Stimulated activated CD4-positive, alpha-beta T cell treated with anti-CD3 and anti-CD28 coated beads, Interleukin-12 subunit alpha, Interleukin-12 subunit beta, amount 100 ng/mL, for 4 hours (primary cell): ENCODE data around the gene PIK3C2G.

Experiments
- DNase-seq: peaks from one replicate; pipeline ENCODE4 v3.0.0-alpha.2; 2020

PIK3C2G gene

GRCh38 chr12:18355429-18355828 lies 94.1 kb downstream of the PIK3C2G start:
- no peak for DNase-seq

GRCh38 chr12:18358077-18358476 lies 96.8 kb downstream of the PIK3C2G start:
- DNase-seq, result no peak

DNA sequence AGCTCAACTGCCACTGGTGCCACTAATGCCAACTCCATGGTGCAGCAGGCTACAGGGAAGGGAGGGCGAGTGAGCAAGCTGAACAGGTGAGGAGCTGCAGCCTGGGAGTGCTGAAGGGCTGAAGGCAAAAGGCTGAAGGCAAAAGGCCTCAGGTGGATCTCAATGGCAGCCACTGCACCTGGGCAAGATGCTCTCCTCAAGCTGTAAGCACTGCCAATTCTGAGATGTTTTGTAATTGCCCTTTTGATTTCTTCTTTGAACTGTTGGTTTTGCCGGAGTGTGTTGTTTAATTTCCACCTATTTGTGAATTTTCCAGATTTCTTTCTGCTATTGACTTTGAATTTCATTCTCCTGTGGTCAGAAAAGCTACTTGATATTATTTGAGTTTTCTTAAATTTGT lies 97.6 kb downstream of the PIK3C2G start:
- DNase-seq, result no peak

GRCh38 chr12:18361433-18361832 lies 100.1 kb downstream of the PIK3C2G start:
- no peak for DNase-seq

GRCh38 chr12:18363321-18363720 lies 102.0 kb downstream of the PIK3C2G start:
- no peak for DNase-seq

- no peak for DNase-seq
Observed at GRCh38 chr12:18368594-18368993, 107.3 kb downstream of the PIK3C2G start.

DNA sequence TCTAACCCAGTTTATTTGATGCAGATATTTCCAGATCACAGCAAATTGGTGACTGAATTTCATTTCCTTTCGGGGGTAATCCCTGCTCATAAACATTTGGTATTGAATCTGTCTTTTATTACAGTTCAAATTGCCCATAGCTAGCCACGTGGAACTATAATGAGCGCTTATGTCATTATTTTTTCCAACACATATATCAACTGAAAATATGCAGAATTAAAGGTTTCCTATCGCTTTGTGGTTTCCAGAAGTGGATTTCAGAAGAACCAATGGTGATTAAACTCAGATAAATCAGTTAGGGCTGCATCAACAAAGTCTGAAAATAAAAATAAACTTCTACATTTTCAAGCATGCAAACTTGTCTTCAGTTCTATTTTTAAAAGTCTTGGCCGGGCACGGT lies 111.9 kb downstream of the PIK3C2G start:
- DNase-seq, result no peak

DNA sequence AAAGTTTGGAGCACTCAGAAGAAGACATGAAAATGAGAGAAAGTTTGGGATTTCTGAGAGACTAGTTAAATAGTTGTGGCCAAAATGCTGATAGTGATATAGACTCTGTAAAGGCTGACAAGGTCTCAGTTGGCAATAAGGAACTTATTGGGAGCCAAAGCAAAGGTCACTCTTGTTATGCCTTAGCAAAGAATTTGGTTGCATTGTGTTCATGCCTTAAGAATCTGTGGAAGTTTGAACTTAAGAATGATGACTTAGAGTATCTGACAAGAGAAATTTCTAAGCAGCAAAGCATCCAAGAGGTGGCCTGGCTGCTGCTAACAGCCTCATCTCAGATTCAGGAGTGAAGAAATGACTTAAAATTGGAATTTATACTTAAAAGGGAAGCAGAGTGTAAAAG lies 113.8 kb downstream of the PIK3C2G start:
- no peak for DNase-seq

GRCh38 chr12:18375583-18375982 lies 114.3 kb downstream of the PIK3C2G start:
- no peak for DNase-seq

GRCh38 chr12:18382236-18382885 lies 121.0 kb downstream of the PIK3C2G start:
- no peak for DNase-seq

- no peak for DNase-seq
Observed at GRCh38 chr12:18383203-18383602, 121.9 kb downstream of the PIK3C2G start.

- DNase-seq, result no peak
Observed at GRCh38 chr12:18387706-18388105, 126.4 kb downstream of the PIK3C2G start.

GRCh38 chr12:18389820-18390219 lies 128.5 kb downstream of the PIK3C2G start:
- DNase-seq, result no peak

GRCh38 chr12:18391151-18391550 lies 129.8 kb downstream of the PIK3C2G start:
- DNase-seq, result no peak

DNA sequence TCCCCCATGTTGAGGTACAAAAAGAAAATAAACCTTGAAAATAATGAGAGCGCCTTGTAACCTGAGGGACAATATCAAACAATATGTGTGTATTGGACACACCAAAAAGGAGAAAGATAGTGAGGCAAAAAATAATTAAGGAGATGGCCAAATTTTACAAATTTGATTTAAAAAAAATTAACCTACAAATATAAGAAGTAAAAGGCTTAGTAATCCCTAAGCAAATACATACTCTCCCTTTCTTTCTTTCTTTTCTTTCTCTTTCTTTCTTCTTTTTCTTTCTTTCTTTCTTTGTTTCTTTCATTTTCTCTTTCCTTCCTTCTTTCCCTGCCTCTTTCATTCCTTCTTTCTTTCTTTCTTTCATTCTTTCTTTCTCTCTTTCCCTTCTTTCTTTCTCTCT lies 133.4 kb downstream of the PIK3C2G start:
- DNase-seq, result no peak

- DNase-seq, result no peak
Observed at GRCh38 chr12:18400186-18400585, 138.9 kb downstream of the PIK3C2G start.

DNA sequence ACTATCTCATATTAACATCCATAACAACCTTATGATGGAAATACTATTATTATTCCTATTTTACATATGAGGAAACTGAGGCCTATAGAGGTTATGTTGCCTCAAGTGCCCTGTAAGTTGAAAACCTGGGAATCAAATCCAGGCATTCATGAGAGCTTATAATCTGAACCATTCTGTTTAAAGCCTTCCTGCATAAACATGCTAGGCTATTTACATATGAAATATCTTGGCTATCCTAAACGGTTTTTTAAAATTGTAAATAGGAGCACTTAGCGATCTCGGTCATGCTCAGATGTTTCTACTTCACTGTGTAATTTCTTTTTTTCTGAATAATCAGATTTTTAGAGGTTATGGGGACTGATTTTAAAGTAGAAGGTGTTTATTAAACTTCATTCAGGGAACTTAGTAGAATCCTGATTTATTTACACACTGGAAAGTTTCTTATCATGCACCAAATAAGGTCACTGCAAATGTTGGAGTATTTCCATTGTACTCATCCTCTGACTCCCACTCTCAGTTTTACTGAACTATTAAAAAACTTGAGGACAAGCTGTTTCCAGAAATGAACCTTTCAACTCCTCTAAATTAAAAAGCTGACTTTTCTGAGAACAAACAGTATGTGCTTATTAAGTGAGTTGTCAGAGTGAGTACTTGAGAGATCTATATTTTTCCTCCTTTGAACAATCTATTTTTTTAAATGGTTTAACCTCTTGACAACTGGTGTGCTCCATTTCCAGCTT lies 141.7 kb downstream of the PIK3C2G start:
- DNase-seq, result no peak

- no peak for DNase-seq
Observed at GRCh38 chr12:18411453-18411852, 150.1 kb downstream of the PIK3C2G start.

- no peak for DNase-seq
Observed at GRCh38 chr12:18414671-18415070, 153.4 kb downstream of the PIK3C2G start.

GRCh38 chr12:18415227-18415626 lies 153.9 kb downstream of the PIK3C2G start:
- DNase-seq, result no peak

DNA sequence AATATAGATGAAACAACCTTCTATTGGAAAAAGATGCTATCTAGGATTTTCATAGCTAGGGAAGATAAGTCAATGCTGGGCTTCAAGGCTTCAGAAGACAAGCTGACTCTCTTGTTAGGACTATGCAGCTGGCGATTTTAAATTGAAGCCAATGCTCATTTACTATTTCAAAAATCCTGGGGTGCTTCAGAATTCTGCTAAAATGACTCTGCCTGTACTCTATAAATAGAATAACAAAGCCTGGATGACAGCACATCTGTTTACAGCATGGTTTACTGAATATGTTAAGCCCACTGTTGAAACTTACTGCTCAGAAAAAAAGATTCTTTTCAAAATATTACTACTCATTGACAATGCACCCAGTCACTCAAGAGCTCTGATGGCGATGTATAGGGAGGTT lies 155.1 kb downstream of the PIK3C2G start:
- DNase-seq, result no peak

DNA sequence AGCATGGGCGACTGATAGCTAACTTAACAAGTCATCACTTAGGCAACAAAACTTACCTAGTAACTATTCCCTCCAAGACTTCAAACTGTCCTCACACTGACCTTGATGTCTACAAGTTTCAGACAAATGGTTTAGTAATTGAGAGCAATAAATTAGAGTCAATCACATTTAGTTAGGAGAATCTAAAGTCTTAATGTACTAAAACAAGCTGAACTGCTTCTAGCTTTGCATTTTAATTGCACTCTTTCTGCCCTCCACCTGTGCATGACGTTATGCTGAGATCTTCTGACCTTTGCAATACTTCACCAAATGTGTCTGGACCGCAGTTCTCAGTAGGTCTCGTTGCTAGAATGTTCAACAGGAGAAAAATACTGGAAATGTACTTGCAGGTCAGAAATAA lies 158.0 kb downstream of the PIK3C2G start:
- no peak for DNase-seq

DNA sequence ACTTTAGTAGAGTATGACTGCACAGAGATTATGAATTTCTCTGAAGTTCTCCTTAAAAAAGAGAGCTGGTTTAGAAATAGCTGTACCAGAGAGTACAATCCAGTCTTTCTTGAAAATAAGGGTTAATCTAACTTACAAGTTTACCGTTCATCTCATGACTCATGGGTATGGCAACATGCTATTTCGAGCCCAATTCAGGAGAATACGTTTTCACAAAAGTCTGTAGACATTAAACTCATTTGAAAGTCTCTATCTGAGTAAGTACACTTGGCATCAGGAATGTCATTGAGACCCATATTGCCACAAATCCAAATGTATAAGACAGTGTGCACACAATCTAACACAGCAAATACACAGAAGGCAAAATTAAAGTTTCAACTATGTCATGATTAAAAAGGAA lies 160.5 kb downstream of the PIK3C2G start:
- no peak for DNase-seq

- DNase-seq, result no peak
Observed at GRCh38 chr12:18422871-18423270, 161.6 kb downstream of the PIK3C2G start.

GRCh38 chr12:18424857-18425256 lies 163.5 kb downstream of the PIK3C2G start:
- no peak for DNase-seq
